ENCODE measurements around the gene CHST8. TPM values are rescaled to one million over a fixed set of nuclear protein-coding genes. Genes with fewer than 3 reads are reported as not detected.

Gene CHST8
- total RNA-seq, 1 donor from 2014 or later, result 3.2 TPM

DNA sequence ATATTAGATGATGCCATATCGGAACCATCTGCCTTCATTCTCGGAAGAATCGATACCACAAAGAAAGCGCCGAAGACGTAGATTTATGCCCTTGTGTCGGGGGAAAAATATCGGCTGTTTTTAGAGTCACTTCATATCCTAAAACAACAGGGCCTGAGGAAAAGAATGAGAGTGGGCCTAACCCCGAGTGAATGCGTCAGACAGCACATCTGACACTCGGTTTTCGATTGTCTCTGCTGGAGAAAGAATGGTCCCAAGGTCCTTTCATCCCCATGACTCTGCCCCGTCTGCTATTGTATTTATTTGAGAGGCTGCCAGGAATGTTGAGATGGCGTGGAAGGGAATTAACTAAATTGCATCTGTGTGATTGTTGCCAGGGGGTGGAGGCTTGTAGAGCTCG, 46.1 kb downstream of the CHST8 start:
- H3K27ac ChIP-seq, result no peak overlapping the region

GRCh38 chr19:33668968-33669367, 47.2 kb downstream of the CHST8 start:
- H3K27me3 ChIP-seq, result no peaks in the 10 kb centered on the region

More for the DNA sequence above, 46.1 kb downstream of the CHST8 start:
- H3K4me3 ChIP-seq, result no peak overlapping the region
- intact Hi-C loops (cut with DNase I), result no loop called here
- H3K4me1 ChIP-seq, result no peaks in the 10 kb centered on the region
- H3K36me3 ChIP-seq, result no peaks in the 10 kb centered on the region
- H3K9me3 ChIP-seq, result no peaks in the 10 kb centered on the region
- TF ChIP-seq, protein P1, sequence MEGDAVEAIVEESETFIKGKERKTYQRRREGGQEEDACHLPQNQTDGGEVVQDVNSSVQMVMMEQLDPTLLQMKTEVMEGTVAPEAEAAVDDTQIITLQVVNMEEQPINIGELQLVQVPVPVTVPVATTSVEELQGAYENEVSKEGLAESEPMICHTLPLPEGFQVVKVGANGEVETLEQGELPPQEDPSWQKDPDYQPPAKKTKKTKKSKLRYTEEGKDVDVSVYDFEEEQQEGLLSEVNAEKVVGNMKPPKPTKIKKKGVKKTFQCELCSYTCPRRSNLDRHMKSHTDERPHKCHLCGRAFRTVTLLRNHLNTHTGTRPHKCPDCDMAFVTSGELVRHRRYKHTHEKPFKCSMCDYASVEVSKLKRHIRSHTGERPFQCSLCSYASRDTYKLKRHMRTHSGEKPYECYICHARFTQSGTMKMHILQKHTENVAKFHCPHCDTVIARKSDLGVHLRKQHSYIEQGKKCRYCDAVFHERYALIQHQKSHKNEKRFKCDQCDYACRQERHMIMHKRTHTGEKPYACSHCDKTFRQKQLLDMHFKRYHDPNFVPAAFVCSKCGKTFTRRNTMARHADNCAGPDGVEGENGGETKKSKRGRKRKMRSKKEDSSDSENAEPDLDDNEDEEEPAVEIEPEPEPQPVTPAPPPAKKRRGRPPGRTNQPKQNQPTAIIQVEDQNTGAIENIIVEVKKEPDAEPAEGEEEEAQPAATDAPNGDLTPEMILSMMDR (IDR thresholded peaks at IDR 0.05), result no peak
- TF ChIP-seq POLR2AphosphoS5 (IDR thresholded peaks at IDR 0.05; ENCODE audit: insufficient read depth in 1 of 2, low read depth in 1 of 2) (no peak), POLR2A (IDR thresholded peaks at IDR 0.05) (no peak)
- H3K27me3 ChIP-seq, result no peaks in the 10 kb centered on the region
- DNase-seq (ENCODE audit: extremely low spot score in 2 of 2), result no peak

GRCh38 chr19:33669376-33669775, 47.6 kb downstream of the CHST8 start:
- Histone ChIP-seq H3K4me3 (no peak overlapping the region), H3K4me1 (no peaks in the 10 kb centered on the region), H3K36me3 (no peaks in the 10 kb centered on the region), H3K27ac (no peak overlapping the region), H3K27me3 (no peaks in the 10 kb centered on the region), H3K9me3 (no peaks in the 10 kb centered on the region)
- DNase-seq (ENCODE audit: extremely low spot score in 2 of 2), result peak in 1 of 2 donors; percentile 29
- TF ChIP-seq POLR2AphosphoS5 (IDR thresholded peaks at IDR 0.05; ENCODE audit: insufficient read depth in 1 of 2, low read depth in 1 of 2) (no peak), POLR2A (IDR thresholded peaks at IDR 0.05) (no peak)
- TF ChIP-seq, protein P1 (IDR thresholded peaks at IDR 0.05), result no peak
- intact Hi-C loops (cut with DNase I), result no loop called here

More at GRCh38 chr19:33668968-33669367, 47.2 kb downstream of the CHST8 start:
- Histone ChIP-seq H3K4me1 (no peaks in the 10 kb centered on the region), H3K36me3 (no peaks in the 10 kb centered on the region), H3K9me3 (no peaks in the 10 kb centered on the region), H3K27ac (no peak overlapping the region), H3K4me3 (no peak overlapping the region)
- no peak for TF ChIP-seq POLR2AphosphoS5 (IDR thresholded peaks at IDR 0.05; ENCODE audit: insufficient read depth in 1 of 2, low read depth in 1 of 2)
- TF ChIP-seq, protein P1 (IDR thresholded peaks at IDR 0.05), result no peak
- TF ChIP-seq POLR2A (IDR thresholded peaks at IDR 0.05), result no peak
- DNase-seq (ENCODE audit: extremely low spot score in 2 of 2), result peak; percentile 25 to 34
- intact Hi-C loops (cut with DNase I), result no loop called here

DNA sequence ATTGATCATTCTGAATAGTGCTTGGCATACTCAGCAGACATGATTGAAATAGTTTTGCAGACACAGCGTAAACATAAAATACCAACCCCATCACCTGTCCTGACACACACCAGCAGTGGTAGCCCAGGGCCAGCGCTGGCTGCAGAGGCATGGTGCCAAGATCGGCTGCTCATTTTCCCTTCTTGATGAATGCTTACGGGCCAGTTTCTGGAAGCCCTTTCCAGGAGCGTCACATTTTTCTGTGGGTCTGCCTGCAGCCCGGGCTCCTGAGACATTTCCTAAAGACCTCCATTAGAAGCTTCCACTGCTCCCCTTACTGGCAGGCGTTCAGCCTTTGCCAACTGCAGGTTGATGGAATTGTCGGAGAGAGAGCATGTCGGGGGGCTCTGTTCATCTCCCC, 48.6 kb downstream of the CHST8 start:
- no peak for TF ChIP-seq POLR2A (IDR thresholded peaks at IDR 0.05)
- TF ChIP-seq, protein P1 (IDR thresholded peaks at IDR 0.05), result no peak
- no peak for TF ChIP-seq POLR2AphosphoS5 (IDR thresholded peaks at IDR 0.05; ENCODE audit: insufficient read depth in 1 of 2, low read depth in 1 of 2)
- intact Hi-C loops (cut with DNase I), result no loop called here
- no peaks in the 10 kb centered on the region for H3K27me3 ChIP-seq

DNA sequence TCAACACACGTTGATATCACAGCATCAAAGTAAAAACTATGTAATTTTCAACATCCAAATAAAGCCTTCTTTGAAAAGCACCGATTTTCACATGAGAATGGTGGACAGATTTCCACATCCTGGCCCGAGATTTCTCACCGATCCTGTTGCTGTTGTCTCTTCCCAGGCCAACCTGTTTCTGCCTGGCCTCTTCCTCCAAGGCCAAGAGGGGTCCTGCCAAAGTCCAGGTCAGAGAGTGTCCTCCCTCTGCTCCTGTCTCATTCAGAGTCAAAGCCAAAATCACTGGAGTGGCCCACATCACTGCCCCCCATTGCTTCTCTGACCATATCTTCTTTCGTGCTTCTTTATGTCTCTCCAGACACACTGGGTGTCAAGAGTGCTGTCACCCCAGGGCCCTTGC, 49.5 kb downstream of the CHST8 start:
- no peaks in the 10 kb centered on the region for H3K27me3 ChIP-seq
- H3K9me3 ChIP-seq, result no peaks in the 10 kb centered on the region
- intact Hi-C loops (cut with DNase I), result no loop called here
- no peak overlapping the region for H3K27ac ChIP-seq
- TF ChIP-seq, protein P1 (IDR thresholded peaks at IDR 0.05), result no peak
- no peak for TF ChIP-seq POLR2A (IDR thresholded peaks at IDR 0.05)
- TF ChIP-seq POLR2AphosphoS5 (IDR thresholded peaks at IDR 0.05; ENCODE audit: insufficient read depth in 1 of 2, low read depth in 1 of 2), result no peak
- H3K4me1 ChIP-seq, result no peaks in the 10 kb centered on the region
- peak in 1 of 2 donors; percentile 32 for DNase-seq (ENCODE audit: extremely low spot score in 2 of 2)
- no peaks in the 10 kb centered on the region for H3K36me3 ChIP-seq
- no peak overlapping the region for H3K4me3 ChIP-seq

More for the DNA sequence above, 48.6 kb downstream of the CHST8 start:
- no peaks in the 10 kb centered on the region for H3K4me1 ChIP-seq
- no peaks in the 10 kb centered on the region for H3K36me3 ChIP-seq
- no peak for DNase-seq (ENCODE audit: extremely low spot score in 2 of 2)
- no peak overlapping the region for H3K4me3 ChIP-seq
- H3K27ac ChIP-seq, result no peak overlapping the region
- H3K9me3 ChIP-seq, result no peaks in the 10 kb centered on the region
